ENCODE measurements around the gene LTBP3. TPM values are rescaled to one million over a fixed set of nuclear protein-coding genes. Genes with fewer than 3 reads are reported as not detected.

Gene LTBP3
- total RNA-seq, 1 donor from 2014 or later: 22.5 TPM

GRCh38 chr11:65557280-65558001 is 718 bp downstream of the LTBP3 start:
- DNase-seq (ENCODE audit: low read depth, low spot score): no peak
- Mint-ChIP-seq H3K27ac (ENCODE audit: unreplicated experiment) (peak overlapping the region; percentile 52), H3K4me1 (peaks cover 49% of the 10 kb centered on the region), H3K4me3 (peak overlapping the region; percentile 84), H3K36me3 (ENCODE audit: low read depth) (no peaks in the 10 kb centered on the region), H3K9me3 (no peaks in the 10 kb centered on the region), H3K27me3 (ENCODE audit: low read depth) (peaks cover 19% of the 10 kb centered on the region)
- no peak for TF ChIP-seq CTCF (conservative IDR thresholded peaks at IDR 0.05)

- Mint-ChIP-seq H3K9me3 (no peaks in the 10 kb centered on the region), H3K36me3 (ENCODE audit: low read depth) (no peaks in the 10 kb centered on the region), H3K27me3 (ENCODE audit: low read depth) (peaks cover 23% of the 10 kb centered on the region), H3K4me1 (peaks cover 52% of the 10 kb centered on the region), H3K27ac (ENCODE audit: unreplicated experiment) (no peak overlapping the region), H3K4me3 (peak overlapping the region; percentile 84)
- no peak for TF ChIP-seq CTCF (conservative IDR thresholded peaks at IDR 0.05)
- no peak for DNase-seq (ENCODE audit: low read depth, low spot score)
Observed at GRCh38 chr11:65556470-65557279, 1.5 kb downstream of the LTBP3 start.

- no peak for DNase-seq (ENCODE audit: low read depth, low spot score)
- Mint-ChIP-seq H3K36me3 (ENCODE audit: low read depth) (no peaks in the 10 kb centered on the region), H3K27ac (ENCODE audit: unreplicated experiment) (no peak overlapping the region), H3K27me3 (ENCODE audit: low read depth) (peaks cover 31% of the 10 kb centered on the region), H3K4me3 (peak overlapping the region; percentile 69), H3K4me1 (peaks cover 57% of the 10 kb centered on the region), H3K9me3 (no peaks in the 10 kb centered on the region)
- no peak for TF ChIP-seq CTCF (conservative IDR thresholded peaks at IDR 0.05)
Observed at GRCh38 chr11:65555693-65556231, 2.4 kb downstream of the LTBP3 start.

GRCh38 chr11:65554842-65555430 is 3.2 kb downstream of the LTBP3 start:
- peaks cover 50% of the 10 kb centered on the region for H3K4me1 Mint-ChIP-seq
- no peaks in the 10 kb centered on the region for H3K9me3 Mint-ChIP-seq
- H3K4me3 Mint-ChIP-seq: peak overlapping the region; percentile 12
- H3K27me3 Mint-ChIP-seq (ENCODE audit: low read depth): peaks cover 33% of the 10 kb centered on the region
- H3K36me3 Mint-ChIP-seq (ENCODE audit: low read depth): no peaks in the 10 kb centered on the region
- no peak for DNase-seq (ENCODE audit: low read depth, low spot score)
- no peak for TF ChIP-seq CTCF (conservative IDR thresholded peaks at IDR 0.05)
- peak overlapping the region; percentile 78 for H3K27ac Mint-ChIP-seq (ENCODE audit: unreplicated experiment)

- Mint-ChIP-seq H3K9me3 (no peaks in the 10 kb centered on the region), H3K4me3 (no peak overlapping the region), H3K27ac (ENCODE audit: unreplicated experiment) (no peak overlapping the region), H3K4me1 (peaks cover 47% of the 10 kb centered on the region), H3K27me3 (ENCODE audit: low read depth) (peaks cover 37% of the 10 kb centered on the region), H3K36me3 (ENCODE audit: low read depth) (no peaks in the 10 kb centered on the region)
- DNase-seq (ENCODE audit: low read depth, low spot score): no peak
- no peak for TF ChIP-seq CTCF (conservative IDR thresholded peaks at IDR 0.05)
Observed at GRCh38 chr11:65554057-65554818, 3.9 kb downstream of the LTBP3 start.

All from neural crest cell (in vitro differentiated cells).